Measurements from ENCODE around the gene ZSCAN32. TPM values are rescaled to one million over a fixed set of nuclear protein-coding genes. Genes with fewer than 3 reads are reported as not detected.
A peak's percentile ranks its signal among the peaks of the same experiment; 100 is the strongest.

The ZSCAN32 gene
- total RNA-seq, 1 donor, result 14.8 TPM

GRCh38 chr16:3369073-3369472 is 31.7 kb downstream of the ZSCAN32 start:
- H3K4me3 ChIP-seq (ENCODE audit: insufficient read depth, low read length), result no peak overlapping the region
- no peak overlapping the region for H2AFZ ChIP-seq (ENCODE audit: low read length)

GRCh38 chr16:3364774-3365427 is 35.9 kb downstream of the ZSCAN32 start:
- H3K27ac ChIP-seq (ENCODE audit: low read depth, low read length), result peak overlapping the region; percentile 97
- H3K27me3 ChIP-seq (ENCODE audit: insufficient read depth, low read length), result peaks cover 3% of the 10 kb centered on the region
- H3K79me2 ChIP-seq (ENCODE audit: insufficient read depth, low read length), result no peaks in the 10 kb centered on the region
- H3K4me1 ChIP-seq (ENCODE audit: insufficient read depth, low read length), result peaks cover 4% of the 10 kb centered on the region
- no peaks in the 10 kb centered on the region for H4K20me1 ChIP-seq (ENCODE audit: insufficient read depth, low read length)
- H3K4me2 ChIP-seq (ENCODE audit: insufficient read depth, low read length), result peak overlapping the region; percentile 88
- no peaks in the 10 kb centered on the region for H3K9me3 ChIP-seq (ENCODE audit: low read depth, low read length)
- peak overlapping the region; percentile 95 for H2AFZ ChIP-seq (ENCODE audit: low read length)
- H3K36me3 ChIP-seq (ENCODE audit: insufficient read depth, low read length), result no peaks in the 10 kb centered on the region
- H3K4me3 ChIP-seq (ENCODE audit: insufficient read depth, low read length), result peak overlapping the region; percentile 87
- TF ChIP-seq CTCF (IDR thresholded peaks at IDR 0.05; ENCODE audit: extremely low read depth, low read depth, low read length), result no peak
- DNase-seq (ENCODE audit: insufficient read length, low spot score, missing footprints), result peak; percentile 96

More at GRCh38 chr16:3369073-3369472, 31.7 kb downstream of the ZSCAN32 start:
- Histone ChIP-seq H3K4me2 (ENCODE audit: insufficient read depth, low read length) (no peak overlapping the region), H3K79me2 (ENCODE audit: insufficient read depth, low read length) (no peaks in the 10 kb centered on the region), H4K20me1 (ENCODE audit: insufficient read depth, low read length) (no peaks in the 10 kb centered on the region), H3K27me3 (ENCODE audit: insufficient read depth, low read length) (no peaks in the 10 kb centered on the region), H3K27ac (ENCODE audit: low read depth, low read length) (no peak overlapping the region), H3K36me3 (ENCODE audit: insufficient read depth, low read length) (no peaks in the 10 kb centered on the region), H3K4me1 (ENCODE audit: insufficient read depth, low read length) (peaks cover 4% of the 10 kb centered on the region), H3K9me3 (ENCODE audit: low read depth, low read length) (no peaks in the 10 kb centered on the region)
- no peak for DNase-seq (ENCODE audit: insufficient read length, low spot score, missing footprints)
- TF ChIP-seq CTCF (IDR thresholded peaks at IDR 0.05; ENCODE audit: extremely low read depth, low read depth, low read length), result no peak

GRCh38 chr16:3363793-3364192 is 37.0 kb downstream of the ZSCAN32 start:
- H3K27me3 ChIP-seq (ENCODE audit: insufficient read depth, low read length), result peaks cover 3% of the 10 kb centered on the region
- H3K79me2 ChIP-seq (ENCODE audit: insufficient read depth, low read length), result no peaks in the 10 kb centered on the region
- no peak overlapping the region for H2AFZ ChIP-seq (ENCODE audit: low read length)
- H3K4me3 ChIP-seq (ENCODE audit: insufficient read depth, low read length), result no peak overlapping the region
- H4K20me1 ChIP-seq (ENCODE audit: insufficient read depth, low read length), result no peaks in the 10 kb centered on the region
- no peak overlapping the region for H3K4me2 ChIP-seq (ENCODE audit: insufficient read depth, low read length)
- H3K4me1 ChIP-seq (ENCODE audit: insufficient read depth, low read length), result peaks cover 4% of the 10 kb centered on the region
- no peak overlapping the region for H3K27ac ChIP-seq (ENCODE audit: low read depth, low read length)
- no peak for DNase-seq (ENCODE audit: insufficient read length, low spot score, missing footprints)
- TF ChIP-seq CTCF (IDR thresholded peaks at IDR 0.05; ENCODE audit: extremely low read depth, low read depth, low read length), result no peak
- H3K36me3 ChIP-seq (ENCODE audit: insufficient read depth, low read length), result no peaks in the 10 kb centered on the region
- H3K9me3 ChIP-seq (ENCODE audit: low read depth, low read length), result no peaks in the 10 kb centered on the region

GRCh38 chr16:3362931-3363330 is 37.9 kb downstream of the ZSCAN32 start:
- peaks cover 4% of the 10 kb centered on the region for H3K4me1 ChIP-seq (ENCODE audit: insufficient read depth, low read length)
- no peak for TF ChIP-seq CTCF (IDR thresholded peaks at IDR 0.05; ENCODE audit: extremely low read depth, low read depth, low read length)
- H3K9me3 ChIP-seq (ENCODE audit: low read depth, low read length), result no peaks in the 10 kb centered on the region
- DNase-seq (ENCODE audit: insufficient read length, low spot score, missing footprints), result no peak
- H3K4me2 ChIP-seq (ENCODE audit: insufficient read depth, low read length), result no peak overlapping the region
- H3K27me3 ChIP-seq (ENCODE audit: insufficient read depth, low read length), result peaks cover 3% of the 10 kb centered on the region
- no peaks in the 10 kb centered on the region for H3K79me2 ChIP-seq (ENCODE audit: insufficient read depth, low read length)
- H3K4me3 ChIP-seq (ENCODE audit: insufficient read depth, low read length), result no peak overlapping the region
- H2AFZ ChIP-seq (ENCODE audit: low read length), result no peak overlapping the region
- no peaks in the 10 kb centered on the region for H3K36me3 ChIP-seq (ENCODE audit: insufficient read depth, low read length)
- H3K27ac ChIP-seq (ENCODE audit: low read depth, low read length), result no peak overlapping the region
- no peaks in the 10 kb centered on the region for H4K20me1 ChIP-seq (ENCODE audit: insufficient read depth, low read length)
